BE2C (cell line): ENCODE measurements around the gene NEU2.
"Not testable (repeated sequence)": the region's sequence is repeated elsewhere in the genome, so short reads cannot be mapped to it uniquely, and the experiment has no call there.

ENCODE experiments used
- DNase-seq: peaks from one replicate; pipeline ENCODE4 v3.0.0-alpha.2; 2020
- H3K27me3 ChIP-seq: fragments of 250-450 bp; sonication (Bioruptor Pico); 2 replicates; pipeline ENCODE4 v1.5.1; 2020; ENCODE audit warnings: mild to moderate bottlenecking
- H3K36me3 ChIP-seq: fragments of 250-450 bp; sonication (Bioruptor Pico); 2 replicates; pipeline ENCODE4 v1.5.1; 2020; ENCODE audit warnings: mild to moderate bottlenecking
- H3K4me1 ChIP-seq: fragments of 250-450 bp; sonication (Bioruptor Pico); 2 replicates; pipeline ENCODE4 v1.5.1; 2020
- H3K4me3 ChIP-seq: 2 replicates; pipeline ENCODE4 v1.5.1; 2011; ENCODE audit warnings: low read depth, low read length
- H3K9me3 ChIP-seq: fragments of 250-450 bp; sonication (Bioruptor Pico); 2 replicates; pipeline ENCODE4 v1.5.1; 2020
- TF ChIP-seq, protein P1 (sequence below): IDR thresholded peaks from 2 replicates; pipeline ENCODE4 v1.5.1; 2012; ENCODE audit warnings: mild to moderate bottlenecking, low read depth, low read length

NEU2 gene

DNA sequence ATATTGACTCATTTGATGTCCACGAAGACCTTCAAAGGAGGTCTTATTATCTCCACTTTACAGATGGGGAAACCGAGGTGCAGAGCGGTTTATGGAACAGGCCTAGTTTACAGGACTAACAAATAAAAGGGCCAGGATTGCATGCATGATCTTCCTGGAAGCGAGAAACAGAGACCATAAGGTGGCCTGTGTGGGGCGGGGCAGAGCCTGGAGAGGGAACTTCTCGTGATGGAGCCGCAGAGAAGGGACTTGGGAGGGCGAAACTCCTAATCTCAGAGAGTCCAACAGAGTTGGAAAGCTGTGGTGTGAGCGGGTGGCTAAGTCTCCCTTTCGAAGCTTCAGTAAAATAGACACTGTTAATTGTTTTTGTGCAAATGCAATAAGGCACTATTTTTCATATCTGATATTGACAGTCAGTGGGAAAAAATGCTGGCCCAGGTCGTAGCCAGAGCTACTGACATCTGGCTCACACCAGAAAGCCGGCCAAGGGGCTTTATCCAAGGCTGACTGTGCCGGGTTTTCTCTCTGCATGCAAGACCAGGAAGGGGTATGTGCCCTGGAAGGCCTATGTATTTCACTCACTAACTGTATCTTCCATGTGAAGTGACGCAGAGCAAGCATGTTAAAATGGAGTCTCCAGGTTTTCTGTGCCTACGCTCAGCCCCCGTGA is 32.2 kb downstream of the NEU2 start:
- no peaks in the 10 kb centered on the region for H3K27me3 ChIP-seq
- H3K9me3 ChIP-seq = no peaks in the 10 kb centered on the region
- H3K4me1 ChIP-seq = no peaks in the 10 kb centered on the region
- TF ChIP-seq, protein P1, sequence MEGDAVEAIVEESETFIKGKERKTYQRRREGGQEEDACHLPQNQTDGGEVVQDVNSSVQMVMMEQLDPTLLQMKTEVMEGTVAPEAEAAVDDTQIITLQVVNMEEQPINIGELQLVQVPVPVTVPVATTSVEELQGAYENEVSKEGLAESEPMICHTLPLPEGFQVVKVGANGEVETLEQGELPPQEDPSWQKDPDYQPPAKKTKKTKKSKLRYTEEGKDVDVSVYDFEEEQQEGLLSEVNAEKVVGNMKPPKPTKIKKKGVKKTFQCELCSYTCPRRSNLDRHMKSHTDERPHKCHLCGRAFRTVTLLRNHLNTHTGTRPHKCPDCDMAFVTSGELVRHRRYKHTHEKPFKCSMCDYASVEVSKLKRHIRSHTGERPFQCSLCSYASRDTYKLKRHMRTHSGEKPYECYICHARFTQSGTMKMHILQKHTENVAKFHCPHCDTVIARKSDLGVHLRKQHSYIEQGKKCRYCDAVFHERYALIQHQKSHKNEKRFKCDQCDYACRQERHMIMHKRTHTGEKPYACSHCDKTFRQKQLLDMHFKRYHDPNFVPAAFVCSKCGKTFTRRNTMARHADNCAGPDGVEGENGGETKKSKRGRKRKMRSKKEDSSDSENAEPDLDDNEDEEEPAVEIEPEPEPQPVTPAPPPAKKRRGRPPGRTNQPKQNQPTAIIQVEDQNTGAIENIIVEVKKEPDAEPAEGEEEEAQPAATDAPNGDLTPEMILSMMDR = no peak
- H3K36me3 ChIP-seq = no peaks in the 10 kb centered on the region
- no peak overlapping the region for H3K4me3 ChIP-seq
- no peak for DNase-seq

DNA sequence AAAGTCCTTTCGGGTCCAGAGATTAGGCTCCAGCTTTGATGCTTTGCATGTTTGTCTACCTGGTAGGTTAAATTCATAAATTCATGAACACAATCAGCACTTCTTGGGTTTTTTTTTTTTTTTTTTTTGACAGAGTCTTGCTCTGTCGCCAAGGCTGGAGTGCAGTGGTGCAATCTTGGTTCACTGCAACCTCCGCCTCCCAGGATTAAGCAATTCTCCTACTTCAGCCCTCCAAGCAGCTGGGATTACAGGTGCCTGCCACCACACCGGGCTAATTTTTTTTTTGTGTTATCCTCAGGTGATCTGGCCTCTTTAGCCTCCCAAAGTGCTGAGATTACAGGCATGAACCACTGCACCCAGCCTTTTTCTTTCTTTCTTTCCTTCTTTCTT is 32.7 kb downstream of the NEU2 start:
- not testable (repeated sequence) for H3K4me1 ChIP-seq

DNA sequence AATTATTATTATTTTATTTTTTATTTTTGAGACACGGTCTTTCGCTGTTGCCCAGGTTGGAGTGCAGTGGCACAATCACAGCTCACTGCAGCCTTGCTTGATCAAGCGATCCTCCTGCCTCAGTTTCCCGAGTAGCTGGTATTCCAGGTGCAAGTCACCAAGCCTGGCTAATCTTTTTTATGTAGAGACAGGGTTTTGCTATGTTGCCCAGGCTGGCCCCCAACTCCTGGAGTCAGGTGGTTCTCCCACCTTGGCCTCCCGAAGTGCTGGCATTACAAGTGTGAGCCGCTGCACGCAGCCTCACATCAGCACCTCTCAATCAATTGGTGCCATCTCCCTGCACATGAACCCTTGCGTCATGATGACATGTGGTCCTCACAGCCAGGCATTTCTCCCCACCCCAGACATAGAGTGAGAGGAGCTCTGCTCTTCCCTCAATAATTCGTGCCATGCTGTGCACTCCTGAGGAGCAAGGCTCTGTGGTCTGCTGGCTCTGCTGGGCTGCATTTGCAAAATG is 33.5 kb downstream of the NEU2 start:
- no peak for DNase-seq
- no peaks in the 10 kb centered on the region for H3K4me1 ChIP-seq
- TF ChIP-seq, protein P1 = no peak
- H3K27me3 ChIP-seq = no peaks in the 10 kb centered on the region
- no peak overlapping the region for H3K4me3 ChIP-seq
- H3K36me3 ChIP-seq = no peaks in the 10 kb centered on the region
- H3K9me3 ChIP-seq = no peaks in the 10 kb centered on the region

More for the DNA sequence above, 32.7 kb downstream of the NEU2 start:
- H3K36me3 ChIP-seq, DNase-seq, H3K27me3 ChIP-seq, H3K9me3 ChIP-seq, H3K4me3 ChIP-seq: not testable (repeated sequence)

DNA sequence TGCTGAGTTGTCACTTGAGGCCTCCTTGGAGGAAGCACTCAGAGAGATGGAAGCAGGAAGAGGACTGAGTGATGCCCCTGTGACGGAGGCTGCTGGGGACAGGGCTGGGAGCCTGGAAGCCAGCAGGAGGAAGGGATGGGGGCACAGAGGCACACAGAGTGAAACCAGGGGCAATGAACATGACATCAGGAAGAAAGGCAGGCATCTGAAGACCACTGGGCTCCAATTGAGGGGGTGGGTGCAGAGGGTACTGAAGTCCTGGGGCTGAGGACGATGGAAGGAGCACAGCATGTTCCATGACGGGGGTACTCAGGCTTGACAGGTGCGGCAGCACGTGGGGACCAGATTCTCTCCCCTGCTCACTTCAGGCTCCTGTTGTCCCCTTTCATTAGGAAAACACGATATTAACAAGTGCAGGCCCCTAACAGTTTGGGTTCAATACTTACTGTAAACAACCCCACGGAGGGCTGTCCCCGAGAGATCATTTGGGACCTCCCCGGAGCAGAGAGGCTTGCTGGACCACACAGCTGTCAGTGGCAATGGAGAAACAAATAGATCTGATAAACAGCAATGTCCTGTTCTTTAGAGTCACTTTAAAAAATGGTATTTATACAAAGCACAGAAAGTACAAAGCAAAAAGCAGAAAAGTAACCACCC is 36.4 kb downstream of the NEU2 start:
- Histone ChIP-seq H3K9me3 (no peaks in the 10 kb centered on the region), H3K4me1 (no peaks in the 10 kb centered on the region), H3K4me3 (no peak overlapping the region), H3K36me3 (no peaks in the 10 kb centered on the region), H3K27me3 (no peaks in the 10 kb centered on the region)
- TF ChIP-seq, protein P1 = no peak
- DNase-seq = no peak

DNA sequence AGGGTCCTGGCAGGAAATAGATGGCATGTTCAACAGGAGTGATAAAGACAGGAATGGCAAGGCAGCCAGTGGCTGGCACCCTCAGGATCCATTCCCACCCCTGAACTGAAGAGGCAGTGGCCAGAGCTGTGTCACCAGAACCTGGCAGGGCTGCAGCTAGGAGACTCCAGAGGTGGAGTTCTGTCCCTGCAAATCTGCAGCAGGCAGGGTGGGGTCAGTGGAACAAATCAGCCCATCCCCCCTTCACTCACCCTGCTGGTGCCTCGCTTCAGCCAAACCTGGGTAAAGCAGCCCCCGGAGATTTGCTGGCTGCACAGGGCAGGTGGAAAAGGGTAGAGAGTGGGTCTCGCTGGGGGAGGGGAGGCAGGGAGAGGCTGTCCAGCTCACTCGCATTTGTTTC is 40.4 kb downstream of the NEU2 start:
- no peaks in the 10 kb centered on the region for H3K27me3 ChIP-seq
- TF ChIP-seq, protein P1 = no peak
- no peaks in the 10 kb centered on the region for H3K4me1 ChIP-seq
- no peak overlapping the region for H3K4me3 ChIP-seq
- H3K36me3 ChIP-seq = no peaks in the 10 kb centered on the region
- H3K9me3 ChIP-seq = no peaks in the 10 kb centered on the region
- no peak for DNase-seq

DNA sequence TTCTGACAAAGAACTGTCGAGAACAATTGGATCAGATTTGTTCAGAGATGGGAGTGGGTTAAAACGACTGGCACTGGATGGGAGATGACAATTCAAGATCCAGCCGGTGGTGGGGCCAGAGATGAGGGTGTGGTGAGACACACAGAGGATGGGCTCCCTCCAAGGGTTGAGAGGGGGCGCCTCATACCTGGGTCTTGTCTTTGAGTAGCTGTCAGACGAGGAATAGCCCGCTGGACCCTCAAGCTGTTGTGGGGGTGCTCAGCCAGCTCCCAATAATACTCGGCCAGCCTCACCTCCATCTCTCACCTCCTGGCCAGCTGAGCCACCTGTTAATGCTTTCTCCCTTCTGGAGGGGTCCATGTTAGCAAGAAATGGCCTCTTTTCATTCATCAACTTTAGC is 41.6 kb downstream of the NEU2 start:
- no peaks in the 10 kb centered on the region for H3K4me1 ChIP-seq
- no peaks in the 10 kb centered on the region for H3K9me3 ChIP-seq
- no peak overlapping the region for H3K4me3 ChIP-seq
- H3K27me3 ChIP-seq = no peaks in the 10 kb centered on the region
- TF ChIP-seq, protein P1 = no peak
- H3K36me3 ChIP-seq = no peaks in the 10 kb centered on the region
- DNase-seq = no peak
